GM23248 (cell line): ENCODE measurements around the gene ATP13A3.

ENCODE experiments used
- EZH2 ChIP-seq: fragments of 200-600 bp; sonication (generic); IDR thresholded peaks from 2 replicates; pipeline ENCODE4 v1.6.1; 2018; ENCODE audit warnings: antibody characterized with exemption, mild to moderate bottlenecking; ENCODE audit not compliant: insufficient read depth, poor library complexity, severe bottlenecking
- EZH2phosphoT487 ChIP-seq: fragments of 200-600 bp; sonication (generic); IDR thresholded peaks from 2 replicates; pipeline ENCODE4 v1.6.1; 2018; ENCODE audit warnings: antibody characterized with exemption, moderate library complexity, mild to moderate bottlenecking, low read depth; ENCODE audit not compliant: insufficient read depth

- TF ChIP-seq EZH2 (no peak), EZH2phosphoT487 (no peak)
Measured at GRCh38 chr3:194508491-194509453, 22.0 kb upstream of the ATP13A3 start.
